Measurements from ENCODE around the gene ZNF880.

- TF ChIP-seq, protein P1, sequence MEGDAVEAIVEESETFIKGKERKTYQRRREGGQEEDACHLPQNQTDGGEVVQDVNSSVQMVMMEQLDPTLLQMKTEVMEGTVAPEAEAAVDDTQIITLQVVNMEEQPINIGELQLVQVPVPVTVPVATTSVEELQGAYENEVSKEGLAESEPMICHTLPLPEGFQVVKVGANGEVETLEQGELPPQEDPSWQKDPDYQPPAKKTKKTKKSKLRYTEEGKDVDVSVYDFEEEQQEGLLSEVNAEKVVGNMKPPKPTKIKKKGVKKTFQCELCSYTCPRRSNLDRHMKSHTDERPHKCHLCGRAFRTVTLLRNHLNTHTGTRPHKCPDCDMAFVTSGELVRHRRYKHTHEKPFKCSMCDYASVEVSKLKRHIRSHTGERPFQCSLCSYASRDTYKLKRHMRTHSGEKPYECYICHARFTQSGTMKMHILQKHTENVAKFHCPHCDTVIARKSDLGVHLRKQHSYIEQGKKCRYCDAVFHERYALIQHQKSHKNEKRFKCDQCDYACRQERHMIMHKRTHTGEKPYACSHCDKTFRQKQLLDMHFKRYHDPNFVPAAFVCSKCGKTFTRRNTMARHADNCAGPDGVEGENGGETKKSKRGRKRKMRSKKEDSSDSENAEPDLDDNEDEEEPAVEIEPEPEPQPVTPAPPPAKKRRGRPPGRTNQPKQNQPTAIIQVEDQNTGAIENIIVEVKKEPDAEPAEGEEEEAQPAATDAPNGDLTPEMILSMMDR (conservative IDR thresholded peaks at IDR 0.05; ENCODE audit: low read depth, low read length): no peak
- no peak for TF ChIP-seq EZH2 (IDR thresholded peaks at IDR 0.05; ENCODE audit: low read length, unreplicated experiment)
- no peak for TF ChIP-seq EZH2phosphoT487 (IDR thresholded peaks at IDR 0.05; ENCODE audit: borderline replicate concordance, low read length)
These were observed 3.3 kb upstream of the ZNF880 start for GRCh38 chr19:52366414-52366824.

Measured in PC-3 (cell line).